HG03457 (cell line): Measurements from ENCODE around the gene ZNF488.

Experiments
- ATAC-seq: cut with Tn5 transposase; IDR thresholded peaks from one replicate; pipeline ENCODE4 v1.9.1; 2021; ENCODE audit warnings: moderate number of reproducible peaks; ENCODE audit not compliant: unreplicated experiment

The ZNF488 gene

DNA sequence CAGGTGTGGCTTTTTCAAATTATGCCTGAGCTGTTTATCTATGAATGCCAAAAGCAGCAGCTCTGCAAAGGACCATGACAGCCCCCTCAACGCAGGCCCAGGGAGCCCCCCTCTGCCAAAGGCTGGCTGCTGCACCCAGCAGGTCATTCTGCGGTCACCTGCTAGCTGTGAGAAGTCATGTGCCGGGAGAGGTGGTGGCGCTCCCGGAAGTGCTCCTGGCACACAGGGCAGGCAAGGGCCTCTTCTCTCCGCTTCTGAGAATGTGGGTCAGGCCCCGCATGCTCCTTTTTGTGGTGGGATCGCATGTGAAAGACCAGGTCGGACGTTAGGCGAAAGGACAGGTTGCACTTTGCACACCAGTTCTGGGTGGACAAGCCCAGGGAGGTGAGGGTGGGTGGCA is 16.4 kb downstream of the ZNF488 start:
- no peak for ATAC-seq

DNA sequence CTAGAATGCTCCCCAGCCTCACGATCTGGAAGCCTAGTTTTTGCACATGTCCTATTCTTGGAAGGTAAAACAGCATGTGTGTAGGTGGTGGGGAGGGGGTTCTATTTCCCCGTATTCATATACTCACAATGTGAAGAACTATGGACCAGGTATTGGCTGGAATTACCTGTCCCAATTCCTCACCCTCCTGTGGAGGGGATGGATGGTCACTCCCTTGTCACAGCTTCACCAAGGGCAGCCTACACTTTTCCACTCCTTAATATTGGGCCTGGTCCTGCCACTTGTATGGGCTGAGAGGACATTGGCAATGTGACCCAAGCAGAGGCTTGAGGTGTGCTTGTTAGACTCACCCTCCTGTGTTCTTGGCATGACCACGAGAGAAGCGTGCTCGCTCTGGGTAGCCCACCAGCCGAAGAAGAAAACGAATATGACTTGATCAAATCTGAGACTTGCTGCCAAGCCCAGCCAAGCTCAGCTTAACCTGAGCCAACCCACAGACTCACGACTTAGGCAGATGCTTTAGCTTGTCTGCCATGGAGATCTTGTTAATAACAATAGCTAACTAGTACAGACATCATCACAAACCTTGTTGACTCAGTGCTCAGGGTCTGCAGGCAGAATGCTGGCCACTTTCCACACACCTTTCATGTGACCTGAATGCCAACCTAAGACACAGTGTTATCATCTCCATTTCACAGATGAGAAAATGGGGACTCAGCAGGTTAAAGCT is 17.2 kb downstream of the ZNF488 start:
- ATAC-seq: no peak

DNA sequence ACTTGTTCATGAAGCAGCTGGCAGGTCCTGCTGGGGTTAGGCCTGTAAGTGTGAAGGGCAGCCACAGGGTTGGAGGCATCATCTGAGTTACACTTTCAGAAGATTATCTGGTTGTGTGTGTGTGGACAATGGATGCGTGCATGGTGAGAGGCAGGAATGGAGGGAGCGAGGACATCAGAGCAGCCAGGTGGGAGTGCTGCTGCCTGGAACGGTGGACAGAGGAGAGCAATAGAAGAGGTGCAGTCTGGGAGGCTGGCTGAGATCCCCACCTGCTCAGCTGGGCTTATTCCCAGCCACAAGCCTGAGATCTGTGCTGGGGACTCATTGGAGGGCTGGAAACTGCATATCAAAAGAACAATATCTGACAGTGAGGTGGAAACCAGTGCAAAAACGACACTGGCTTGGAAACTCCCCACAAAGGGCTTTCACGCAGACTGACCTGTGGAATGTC is 17.9 kb downstream of the ZNF488 start:
- ATAC-seq: no peak

DNA sequence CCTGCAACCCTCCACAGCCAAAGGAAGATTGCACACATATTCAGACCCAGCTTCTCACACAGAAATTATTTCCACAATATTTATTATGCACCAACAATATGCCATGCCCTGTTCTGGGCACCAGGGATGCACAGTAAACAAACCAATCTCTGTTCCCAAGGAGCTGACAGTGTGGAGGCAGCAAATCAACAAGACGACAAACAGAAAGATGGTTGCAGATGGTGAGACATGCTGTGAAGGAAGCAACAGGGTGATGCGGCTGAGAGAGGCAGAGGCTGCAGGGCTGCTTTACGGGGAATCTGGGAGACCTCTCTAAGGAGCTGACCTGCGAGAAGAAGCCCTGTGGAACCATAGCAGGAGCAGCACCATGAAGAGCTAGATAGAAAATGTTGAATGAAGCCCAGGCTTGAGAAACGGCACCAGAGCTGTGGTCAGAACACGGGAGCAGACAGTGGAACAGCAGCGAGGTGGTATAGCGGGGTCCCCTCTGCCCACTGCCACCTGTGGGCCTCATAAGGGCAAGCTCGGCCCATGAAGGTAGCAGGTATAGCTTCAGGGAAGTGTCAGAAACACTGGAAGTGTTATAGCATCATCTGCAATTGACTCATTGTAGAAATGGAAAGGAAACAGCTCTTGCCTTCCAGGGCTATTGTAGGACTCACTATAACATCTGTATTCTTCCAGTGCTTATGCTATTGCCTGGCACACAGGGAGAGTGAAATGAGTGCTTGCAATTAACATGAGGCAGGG is 18.5 kb downstream of the ZNF488 start:
- ATAC-seq: no peak

DNA sequence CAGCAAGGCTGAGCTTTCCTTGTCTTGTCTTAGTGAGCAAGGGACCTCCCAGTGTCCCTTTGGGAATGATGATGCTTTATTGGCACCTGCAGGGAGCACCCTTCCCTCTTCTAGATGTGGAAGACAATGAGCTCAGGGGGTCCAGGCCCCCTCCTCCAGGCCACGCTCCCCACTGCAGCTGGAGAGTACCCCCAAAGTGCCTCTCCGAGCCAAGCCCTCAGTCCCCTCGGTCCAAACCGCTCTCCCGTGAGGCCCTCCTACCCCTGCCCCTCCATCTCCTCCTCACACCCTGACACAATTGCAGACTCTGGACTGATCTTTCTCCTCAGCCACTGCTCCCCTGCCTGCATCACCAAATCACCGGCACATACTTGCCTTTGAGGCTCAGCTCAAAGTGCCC is 19.2 kb downstream of the ZNF488 start:
- no peak for ATAC-seq

DNA sequence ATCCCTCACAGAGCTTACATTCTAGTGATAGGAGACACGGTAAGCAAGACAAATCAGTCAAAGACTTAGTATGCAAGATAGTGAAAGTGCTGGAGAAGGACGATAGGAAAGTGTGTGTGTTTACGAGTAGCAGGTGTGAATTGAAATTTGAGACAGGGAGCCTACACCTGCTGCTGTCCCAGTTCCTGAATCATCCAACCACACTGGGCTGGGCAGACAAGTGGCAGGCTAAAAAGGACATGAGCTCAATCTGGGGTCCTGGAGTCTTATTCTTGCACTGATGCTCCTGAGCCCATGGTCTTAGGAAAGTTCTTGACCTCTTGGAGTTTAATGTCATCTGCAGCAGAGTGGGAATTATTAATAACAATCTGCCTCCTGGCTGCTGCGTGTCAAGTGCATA is 19.7 kb downstream of the ZNF488 start:
- no peak for ATAC-seq

DNA sequence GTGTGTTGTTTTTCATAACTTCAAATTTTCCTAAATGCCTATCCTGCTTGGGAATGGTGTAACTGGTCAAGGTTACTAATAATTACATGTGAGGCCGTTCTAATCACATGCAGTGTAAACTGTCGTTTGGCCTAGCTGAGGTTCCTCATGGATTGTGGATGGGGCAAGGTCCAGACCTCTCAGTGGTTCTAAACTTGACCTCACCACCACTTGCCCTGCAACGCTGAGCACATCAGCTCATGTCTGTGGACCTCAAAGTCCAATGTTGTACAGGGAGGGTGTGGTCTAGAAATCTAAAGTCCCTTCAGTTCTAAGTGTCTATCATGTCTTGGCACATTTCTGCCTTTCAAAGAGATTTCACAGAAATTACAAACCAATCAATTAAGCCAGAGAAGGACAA is 20.3 kb downstream of the ZNF488 start:
- ATAC-seq: no peak

DNA sequence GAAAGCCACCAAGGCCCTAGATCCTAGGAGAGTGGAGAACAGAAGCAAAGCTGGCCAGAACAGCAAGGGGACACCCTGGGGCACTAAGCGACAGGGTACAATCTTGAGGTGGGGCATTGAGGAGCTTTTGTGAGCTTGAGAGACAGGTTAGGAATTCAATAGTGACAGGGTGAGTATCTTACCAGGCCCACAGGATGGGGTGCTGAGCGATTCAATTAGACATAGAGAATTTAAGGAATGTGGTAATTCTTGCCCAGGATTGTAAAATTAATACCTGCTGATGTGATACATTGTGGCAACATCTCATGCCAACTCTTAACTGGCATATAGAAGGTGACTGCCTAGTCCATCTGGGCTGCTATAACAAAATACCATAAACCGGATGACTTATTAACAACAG is 21.9 kb downstream of the ZNF488 start:
- no peak for ATAC-seq

DNA sequence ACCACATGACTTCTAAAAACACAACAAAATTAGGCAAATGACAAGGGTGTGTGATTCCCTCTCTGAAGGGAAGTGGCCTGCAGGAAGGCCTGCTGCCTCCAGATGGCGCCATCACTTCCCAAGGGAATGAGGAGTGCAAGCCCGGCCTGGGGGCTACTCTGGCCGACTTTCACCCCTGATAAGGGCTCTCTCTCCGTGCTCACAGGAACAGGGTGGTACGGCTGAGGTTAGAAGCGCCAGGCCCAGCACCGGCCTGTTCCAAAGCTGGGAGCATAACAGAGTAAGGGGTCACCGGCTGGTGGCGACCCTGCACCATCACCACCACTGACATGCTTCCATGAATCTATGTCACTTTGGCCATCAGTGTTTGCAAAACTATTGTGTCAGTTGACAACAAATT is 22.8 kb downstream of the ZNF488 start:
- ATAC-seq: no peak

DNA sequence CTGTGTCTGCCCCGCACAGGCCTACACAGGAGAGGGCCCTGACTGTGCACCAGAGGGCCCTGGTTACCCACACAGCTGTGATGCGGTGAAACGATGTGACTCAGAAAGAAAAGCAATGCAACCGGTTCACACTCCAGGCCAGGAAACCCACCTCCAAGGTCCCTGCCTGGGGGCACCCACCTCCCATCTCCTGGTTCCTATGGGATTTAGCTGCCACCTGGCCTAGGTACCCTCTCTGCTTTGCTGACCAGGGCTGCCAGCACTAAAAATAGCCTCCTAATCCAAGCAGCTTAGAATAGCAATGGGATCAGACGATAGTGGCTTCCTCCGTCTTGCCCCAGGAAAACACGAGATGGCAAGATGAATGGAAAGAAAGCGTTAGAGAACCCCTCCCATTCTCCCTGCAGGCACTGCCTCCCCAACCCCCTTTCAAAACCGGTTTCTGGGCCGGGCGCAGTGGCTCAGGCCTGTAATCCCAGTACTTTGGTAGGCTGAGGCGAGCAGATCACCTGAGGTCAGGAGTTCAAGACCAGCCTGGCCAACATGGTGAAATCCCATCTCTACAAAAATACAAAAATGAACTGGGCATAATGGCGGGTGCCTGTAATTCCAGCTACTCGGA is 23.6 kb downstream of the ZNF488 start:
- no peak for ATAC-seq

DNA sequence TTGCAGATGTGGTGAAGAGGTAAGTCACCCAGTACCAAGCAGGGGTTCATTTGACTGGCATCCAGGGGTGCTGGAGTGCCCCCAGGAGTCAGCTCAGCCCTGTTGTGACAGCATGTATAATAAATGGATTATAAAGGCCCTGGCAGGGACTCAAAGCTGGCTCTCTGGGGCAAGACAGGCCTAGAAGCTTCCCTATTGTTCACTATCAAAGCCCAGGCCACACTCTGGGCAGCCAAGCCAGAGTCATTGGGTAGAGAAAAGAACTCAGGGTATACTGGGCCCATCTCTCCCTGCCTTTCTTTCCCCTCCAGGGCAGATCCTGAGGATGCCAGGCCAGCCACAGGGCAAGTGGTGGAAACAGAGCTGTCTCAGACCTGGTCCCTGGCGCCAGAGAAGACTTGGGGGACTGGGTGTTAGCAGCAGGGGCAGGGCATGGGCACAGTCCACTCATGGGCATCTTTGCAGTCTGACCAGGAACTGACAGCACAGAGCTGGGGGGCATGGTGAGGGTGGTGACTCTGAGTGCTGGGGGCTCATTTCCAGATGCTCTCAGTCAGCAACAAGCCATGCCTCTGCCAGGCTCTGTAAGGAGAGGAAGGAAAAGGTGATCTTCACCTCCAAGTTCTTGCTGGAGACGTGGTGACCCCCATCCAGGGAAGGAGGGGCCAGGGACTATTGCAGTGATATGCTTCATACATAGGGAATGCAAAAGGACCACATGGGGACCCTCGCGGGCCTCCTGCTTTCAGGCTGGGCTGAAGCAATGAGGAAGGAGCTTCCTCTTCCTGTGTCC is 24.3 kb downstream of the ZNF488 start:
- no peak for ATAC-seq

DNA sequence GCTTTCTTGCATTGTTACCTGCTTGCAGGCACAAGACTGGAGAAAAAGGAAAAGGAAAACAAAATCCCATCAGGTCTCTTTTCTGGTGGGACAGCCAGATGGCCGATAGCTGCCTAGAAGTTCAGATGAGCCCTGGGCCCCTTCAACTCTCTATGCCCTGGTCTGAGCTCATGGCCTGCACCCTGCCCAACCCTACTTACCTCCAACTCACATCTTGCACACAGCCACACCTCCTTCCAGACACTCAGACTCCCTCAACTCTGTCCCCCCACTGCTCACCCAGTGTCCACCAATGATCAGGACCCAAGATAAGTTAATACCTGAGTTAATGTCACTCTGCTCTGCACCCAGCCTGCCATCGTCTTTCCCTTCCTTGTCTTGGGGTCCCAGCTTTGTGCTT is 25.0 kb downstream of the ZNF488 start:
- no peak for ATAC-seq

DNA sequence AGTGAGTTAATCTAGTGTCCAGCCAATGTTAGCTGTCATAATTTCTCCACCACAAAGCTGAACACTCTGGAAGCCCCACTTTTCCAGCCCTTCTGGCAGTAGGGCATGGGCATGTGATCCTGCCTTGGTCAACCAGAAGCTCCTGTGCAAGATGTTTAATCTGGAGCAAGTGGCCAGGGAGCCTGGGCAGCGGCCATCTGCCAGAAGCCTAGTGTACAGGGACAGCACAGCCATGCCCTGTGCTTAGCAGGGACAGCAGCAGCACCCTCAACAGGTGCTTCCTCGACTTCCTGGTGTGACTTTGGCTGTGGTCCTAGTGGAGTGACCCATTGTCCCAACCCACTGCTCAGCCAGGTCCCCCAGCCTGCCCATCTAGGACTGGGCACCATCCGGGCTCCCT is 25.6 kb downstream of the ZNF488 start:
- ATAC-seq: no peak

DNA sequence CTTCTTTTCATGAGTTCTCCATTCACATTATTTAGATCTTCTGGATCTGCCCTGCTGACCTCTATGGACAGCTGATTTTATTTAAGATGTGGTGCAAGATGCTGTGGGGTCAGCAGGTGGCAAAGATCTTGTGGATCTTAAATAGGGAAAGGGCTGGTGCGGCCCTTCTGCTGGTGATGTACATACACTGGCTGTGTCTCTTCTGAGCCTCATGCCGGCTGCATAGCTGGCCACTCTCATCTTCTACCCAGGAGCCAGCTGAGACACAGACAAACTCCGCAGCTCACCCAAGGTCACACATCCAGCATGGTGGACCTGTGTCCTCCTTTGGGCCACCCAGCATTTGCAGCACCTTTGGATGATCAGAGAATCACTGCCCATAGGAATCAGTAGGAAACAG is 26.2 kb downstream of the ZNF488 start:
- no peak for ATAC-seq

DNA sequence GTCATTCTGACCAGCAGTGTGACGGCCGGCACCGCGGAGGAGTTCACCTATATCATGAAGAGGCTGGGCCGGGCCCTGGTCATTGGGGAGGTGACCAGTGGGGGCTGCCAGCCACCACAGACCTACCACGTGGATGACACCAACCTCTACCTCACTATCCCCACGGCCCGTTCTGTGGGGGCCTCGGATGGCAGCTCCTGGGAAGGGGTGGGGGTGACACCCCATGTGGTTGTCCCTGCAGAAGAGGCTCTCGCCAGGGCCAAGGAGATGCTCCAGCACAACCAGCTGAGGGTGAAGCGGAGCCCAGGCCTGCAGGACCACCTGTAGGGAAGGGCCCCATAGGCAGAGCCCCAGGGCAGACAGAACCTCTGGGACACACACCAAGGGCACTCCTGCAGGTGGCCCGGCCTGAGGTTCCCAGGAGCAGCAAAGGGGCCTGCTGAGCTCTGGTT is 26.9 kb downstream of the ZNF488 start:
- ATAC-seq: no peak

DNA sequence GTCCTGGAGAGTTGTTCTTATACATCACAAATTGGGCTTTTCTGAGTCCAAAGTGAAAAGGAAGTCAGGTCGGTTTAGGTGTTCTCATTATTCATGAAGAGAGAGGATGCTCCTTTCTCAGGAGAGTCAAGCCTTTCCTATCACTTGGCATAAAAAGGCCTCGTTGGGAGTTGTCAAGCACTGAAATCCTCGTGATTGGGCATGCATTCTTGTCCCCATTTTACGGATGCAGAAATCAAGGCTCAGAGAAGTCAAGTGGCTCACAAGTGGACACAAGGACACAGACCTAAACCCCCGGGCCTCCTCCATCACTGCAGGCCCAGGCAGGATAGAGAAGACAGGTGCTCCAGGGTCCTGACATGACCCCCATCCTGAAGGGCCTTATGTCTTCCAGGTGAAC is 27.4 kb downstream of the ZNF488 start:
- no peak for ATAC-seq

DNA sequence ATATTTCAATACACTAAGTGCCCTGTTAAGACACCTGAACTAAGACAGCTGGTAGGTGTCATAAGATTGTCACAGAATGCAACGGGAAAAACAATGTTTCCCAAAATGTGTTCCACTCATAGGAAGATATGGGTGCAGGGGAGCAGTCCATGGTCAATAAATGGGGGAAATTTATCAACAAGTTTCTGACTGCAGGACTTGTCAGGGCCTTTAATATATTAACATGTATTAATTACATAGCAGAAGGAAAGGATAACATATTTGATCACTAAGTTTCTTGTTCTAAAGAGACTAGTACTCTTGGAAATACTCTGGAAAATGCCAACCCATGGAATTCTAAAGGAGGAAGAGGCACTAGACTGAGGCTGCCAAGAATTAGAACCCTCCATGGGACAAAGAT is 29.2 kb downstream of the ZNF488 start:
- no peak for ATAC-seq

DNA sequence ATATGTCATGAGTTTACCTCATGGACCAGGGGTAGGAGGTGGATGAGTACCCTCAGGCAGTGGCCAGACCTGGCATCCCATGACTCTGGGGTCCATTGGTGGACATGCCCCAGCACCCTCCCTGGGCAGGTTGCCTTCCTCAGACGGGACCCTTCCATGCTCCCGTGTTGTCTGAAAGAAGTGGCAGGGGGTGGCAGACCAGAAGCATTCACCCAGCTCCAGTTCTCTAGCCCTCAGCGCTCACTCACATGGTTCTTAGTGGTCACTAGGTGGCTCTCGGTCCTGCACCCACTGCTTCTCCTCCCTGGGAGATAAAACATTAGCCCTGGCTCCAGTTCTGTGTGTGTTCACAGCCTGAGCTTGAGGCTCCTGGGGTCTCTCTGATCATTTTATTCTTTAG is 29.9 kb downstream of the ZNF488 start:
- no peak for ATAC-seq

DNA sequence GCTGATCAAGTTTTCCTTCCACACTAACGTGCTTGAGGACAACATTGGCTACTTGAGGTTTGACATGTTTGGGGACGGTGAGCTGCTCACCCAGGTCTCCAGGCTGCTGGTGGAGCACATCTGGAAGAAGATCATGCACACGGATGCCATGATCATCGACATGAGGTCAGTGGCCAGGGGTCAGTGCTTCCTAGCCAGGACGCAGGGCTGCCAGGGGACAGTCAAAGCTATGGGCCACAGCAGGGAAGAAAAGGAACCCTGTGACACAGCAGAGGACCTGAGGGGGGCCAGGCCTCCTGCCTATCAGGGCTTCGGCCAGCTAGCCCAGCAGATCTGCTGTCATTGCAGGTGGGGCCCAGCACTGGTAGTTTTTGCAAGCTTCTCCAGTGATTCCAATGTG is 30.7 kb downstream of the ZNF488 start:
- no peak for ATAC-seq

DNA sequence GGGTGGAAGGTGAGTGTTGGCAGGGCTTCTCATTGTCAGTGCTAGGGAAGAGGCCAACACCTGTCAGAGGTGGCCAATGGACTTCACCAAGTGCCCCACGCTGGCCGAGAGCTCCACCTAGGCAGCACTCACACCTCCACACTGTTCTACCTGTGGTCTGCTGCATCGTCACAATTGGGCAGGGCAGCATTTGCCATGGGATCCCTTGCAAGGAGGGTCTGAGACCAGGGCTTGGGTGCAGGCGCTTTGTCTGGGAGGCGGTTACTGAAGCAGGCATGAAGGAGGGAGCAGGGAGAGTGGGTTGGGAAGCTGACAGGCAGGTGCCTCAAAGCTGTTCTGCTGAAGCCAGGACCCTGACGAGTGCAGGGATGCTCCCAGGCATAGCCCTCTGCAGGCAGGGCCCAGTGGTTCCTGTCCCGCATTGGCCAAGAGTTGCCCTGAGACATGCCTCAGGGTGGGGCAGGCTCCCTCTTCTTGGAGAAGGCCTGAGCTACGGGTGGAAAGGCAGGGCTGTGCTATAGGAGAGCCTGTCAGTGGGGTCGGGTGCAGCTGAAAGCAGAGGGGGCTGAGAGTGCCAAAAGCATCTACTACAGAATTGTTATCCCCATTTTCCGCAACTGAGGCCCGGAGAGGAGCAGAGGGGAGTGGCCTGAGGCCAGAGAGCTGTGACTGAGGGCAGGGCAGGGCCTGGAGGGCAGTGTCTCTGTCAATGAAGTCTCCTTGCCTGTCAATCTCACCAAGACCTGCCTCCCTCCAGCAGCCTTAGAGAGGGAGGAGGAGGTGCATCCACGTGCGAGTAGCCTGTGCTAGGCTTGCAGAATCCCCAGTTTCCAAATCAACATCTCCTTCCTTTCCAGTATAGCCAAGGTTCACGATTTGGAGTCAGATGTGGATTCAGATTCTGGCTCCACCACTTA is 31.9 kb downstream of the ZNF488 start:
- ATAC-seq: no peak
